ENCODE measurements around the gene KRT86.

The KRT86 gene

GRCh38 chr12:52332381-52332780 is 57.9 kb downstream of the KRT86 start:
- no peak for TF ChIP-seq CTCF (IDR thresholded peaks at IDR 0.05; ENCODE audit: low read depth, low read length, missing control alignments)
- H3K4me3 ChIP-seq (ENCODE audit: low read depth, low read length): no peak overlapping the region
- DNase-seq: no peak
- H3K27ac ChIP-seq: no peak overlapping the region
- in situ Hi-C loops (cut with HindIII; ENCODE audit: low pct_ligation_motif_present, low sequenced_read_pairs): no loop called here
- no peaks in the 10 kb centered on the region for H3K27me3 ChIP-seq (replicated peaks)
- no peaks in the 10 kb centered on the region for H3K36me3 ChIP-seq (replicated peaks)

GRCh38 chr12:52333321-52333720 is 58.9 kb downstream of the KRT86 start:
- no peak for DNase-seq
- no peaks in the 10 kb centered on the region for H3K36me3 ChIP-seq (replicated peaks)
- no peaks in the 10 kb centered on the region for H3K27me3 ChIP-seq (replicated peaks)
- no peak overlapping the region for H3K4me3 ChIP-seq (ENCODE audit: low read depth, low read length)
- in situ Hi-C loops (cut with HindIII; ENCODE audit: low pct_ligation_motif_present, low sequenced_read_pairs): no loop called here
- no peak overlapping the region for H3K27ac ChIP-seq
- no peak for TF ChIP-seq CTCF (IDR thresholded peaks at IDR 0.05; ENCODE audit: low read depth, low read length, missing control alignments)

- in situ Hi-C loops (cut with HindIII; ENCODE audit: low pct_ligation_motif_present, low sequenced_read_pairs): no loop called here
- H3K36me3 ChIP-seq (replicated peaks): no peaks in the 10 kb centered on the region
Measured at GRCh38 chr12:52334185-52334584, 59.7 kb downstream of the KRT86 start.

DNA sequence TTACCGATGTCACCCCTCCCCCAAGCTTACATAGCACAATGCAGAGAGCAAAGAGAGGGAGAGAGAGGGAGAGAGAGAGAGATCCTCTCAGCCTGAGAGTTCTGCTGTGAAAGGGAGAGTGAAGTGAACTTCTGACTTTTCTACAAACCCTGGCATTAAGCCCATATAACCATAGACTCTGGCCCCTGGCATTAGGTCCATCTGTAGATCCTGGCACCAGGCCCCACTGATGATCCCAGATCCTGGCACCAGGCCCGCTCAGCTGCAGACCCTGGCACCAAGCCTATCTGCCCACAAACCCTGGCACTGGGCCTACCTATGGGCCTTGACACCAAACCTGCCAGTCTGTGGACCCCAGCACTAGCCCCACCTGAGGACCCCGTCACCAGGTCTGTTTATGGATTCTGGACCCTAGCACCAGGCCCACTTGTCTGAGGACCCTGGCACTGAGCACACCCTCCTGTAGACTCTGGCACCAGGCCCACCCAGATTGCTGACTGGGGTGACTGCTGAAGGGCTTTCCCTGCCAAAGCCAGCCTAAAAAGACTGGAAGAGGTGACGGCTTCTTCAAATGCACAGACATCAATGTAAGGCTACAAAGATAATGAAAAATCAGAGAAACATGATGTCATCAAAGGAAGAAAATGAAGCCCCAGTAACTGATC is 61.3 kb downstream of the KRT86 start:
- H3K27me3 ChIP-seq (replicated peaks): peaks cover 4% of the 10 kb centered on the region
- H3K27ac ChIP-seq: no peak overlapping the region
- H3K36me3 ChIP-seq (replicated peaks): no peaks in the 10 kb centered on the region
- DNase-seq: no peak
- in situ Hi-C loops (cut with HindIII; ENCODE audit: low pct_ligation_motif_present, low sequenced_read_pairs): no loop called here
- H3K4me3 ChIP-seq (ENCODE audit: low read depth, low read length): no peak overlapping the region
- TF ChIP-seq CTCF (IDR thresholded peaks at IDR 0.05; ENCODE audit: low read depth, low read length, missing control alignments): no peak

More at GRCh38 chr12:52334185-52334584, 59.7 kb downstream of the KRT86 start:
- Histone ChIP-seq H3K27ac (no peak overlapping the region), H3K27me3 (replicated peaks) (peaks cover 2% of the 10 kb centered on the region), H3K4me3 (ENCODE audit: low read depth, low read length) (no peak overlapping the region)
- no peak for DNase-seq
- no peak for TF ChIP-seq CTCF (IDR thresholded peaks at IDR 0.05; ENCODE audit: low read depth, low read length, missing control alignments)

DNA sequence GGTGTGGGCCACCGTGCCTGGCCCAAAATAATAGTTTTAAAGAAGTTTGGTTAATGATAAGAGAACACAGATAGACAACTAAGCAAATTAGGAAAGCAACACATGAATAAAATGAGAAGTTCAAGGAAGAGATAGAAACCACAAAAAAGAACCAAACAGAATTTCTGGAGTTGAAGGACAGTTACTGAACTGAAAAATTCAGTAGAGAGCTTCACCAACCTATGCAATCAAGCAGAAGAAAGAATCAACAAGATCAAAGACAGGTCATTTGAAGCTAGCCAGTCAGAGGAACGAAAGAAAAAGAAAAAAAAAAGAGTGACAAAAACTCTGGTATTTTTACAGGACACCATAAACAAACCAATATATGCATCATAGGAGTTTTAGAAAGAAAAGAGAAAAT is 62.2 kb downstream of the KRT86 start:
- in situ Hi-C loops (cut with HindIII; ENCODE audit: low pct_ligation_motif_present, low sequenced_read_pairs): no loop called here
- no peaks in the 10 kb centered on the region for H3K36me3 ChIP-seq (replicated peaks)
- TF ChIP-seq CTCF (IDR thresholded peaks at IDR 0.05; ENCODE audit: low read depth, low read length, missing control alignments): no peak
- no peak for DNase-seq
- no peak overlapping the region for H3K27ac ChIP-seq
- H3K4me3 ChIP-seq (ENCODE audit: low read depth, low read length): no peak overlapping the region
- peaks cover 4% of the 10 kb centered on the region for H3K27me3 ChIP-seq (replicated peaks)

GRCh38 chr12:52337054-52337453 is 62.6 kb downstream of the KRT86 start:
- no peak for DNase-seq
- Histone ChIP-seq H3K4me3 (ENCODE audit: low read depth, low read length) (no peak overlapping the region), H3K36me3 (replicated peaks) (no peaks in the 10 kb centered on the region), H3K27me3 (replicated peaks) (peaks cover 4% of the 10 kb centered on the region), H3K27ac (no peak overlapping the region)
- TF ChIP-seq CTCF (IDR thresholded peaks at IDR 0.05; ENCODE audit: low read depth, low read length, missing control alignments): no peak
- in situ Hi-C loops (cut with HindIII; ENCODE audit: low pct_ligation_motif_present, low sequenced_read_pairs): no loop called here
